ENCODE data around the gene BMPR1B. TPM values are rescaled to one million over a fixed set of nuclear protein-coding genes. Genes with fewer than 3 reads are reported as not detected.

The BMPR1B gene
- total RNA-seq, 1 experiment from 2014 or later = 0.35 TPM

- H3K23me2 ChIP-seq (ENCODE audit: insufficient read length, low read depth, low read length, poor library complexity, severe bottlenecking) = no peaks in the 10 kb centered on the region
- WGBS (ENCODE audit: extremely low coverage, insufficient read length, low lambda C conversion rate) = 100% methylated on average over 2 of the region's 2 CpGs
- no peak overlapping the region for H2BK12ac ChIP-seq (ENCODE audit: insufficient read length, low read depth, low read length)
- H2BK5ac ChIP-seq (ENCODE audit: insufficient read length, low read length) = no peak overlapping the region
- H3K9me3 ChIP-seq (ENCODE audit: control insufficient read depth, low read depth, low read length) = no peaks in the 10 kb centered on the region
- H2AK5ac ChIP-seq (ENCODE audit: insufficient read length, low read length) = no peak overlapping the region
- no peak for TF ChIP-seq CTCF (conservative IDR thresholded peaks at IDR 0.05)
- H3K23ac ChIP-seq (ENCODE audit: insufficient read length, low read depth, low read length) = no peak overlapping the region
- no peaks in the 10 kb centered on the region for H4K20me1 ChIP-seq (ENCODE audit: control insufficient read depth, insufficient read depth, insufficient read length)
- no peaks in the 10 kb centered on the region for H3K27me3 ChIP-seq (ENCODE audit: insufficient read depth, low read length)
- no peaks in the 10 kb centered on the region for H3K79me1 ChIP-seq (ENCODE audit: insufficient read depth, low read depth, low read length, poor library complexity, severe bottlenecking)
- no peak overlapping the region for H3K56ac ChIP-seq (ENCODE audit: insufficient read length, low read depth, low read length)
- no peak overlapping the region for H3K9ac ChIP-seq (ENCODE audit: extremely low read depth, insufficient read length, low read length)
- no peaks in the 10 kb centered on the region for H3K36me3 Mint-ChIP-seq (ENCODE audit: insufficient read depth in 1 of 3, low read depth in 3 of 3)
- H2BK15ac ChIP-seq (ENCODE audit: low read depth, low read length) = no peak overlapping the region
- H3K27me3 Mint-ChIP-seq (ENCODE audit: low read depth) = no peaks in the 10 kb centered on the region
- H2BK120ac ChIP-seq (ENCODE audit: low read depth, low read length, poor library complexity, severe bottlenecking) = no peak overlapping the region
- H3K4ac ChIP-seq (ENCODE audit: low read depth, low read length) = no peak overlapping the region
- peaks cover 4% of the 10 kb centered on the region; the same call in 1 of the 2 replicates for H3K4me1 ChIP-seq (ENCODE audit: insufficient read depth, low read length)
- peaks cover 15 to 16% of the 10 kb centered on the region in 2 experiments for H3K4me1 Mint-ChIP-seq
- H3K4me3 Mint-ChIP-seq = no peak overlapping the region
- H2BK20ac ChIP-seq (ENCODE audit: low read depth, low read length, poor library complexity, severe bottlenecking) = no peak overlapping the region
- no peaks in the 10 kb centered on the region for H3K79me2 ChIP-seq (ENCODE audit: insufficient read depth, low read length)
- H3K18ac ChIP-seq (ENCODE audit: insufficient read length, low read depth, low read length) = no peak overlapping the region
- no peak overlapping the region for H2AFZ ChIP-seq (ENCODE audit: low read length)
- H3K14ac ChIP-seq (ENCODE audit: insufficient read depth, low read length) = no peak overlapping the region
- no peak overlapping the region for H4K91ac ChIP-seq (ENCODE audit: insufficient read length, low read depth, low read length)
- no peak overlapping the region for H3K27ac ChIP-seq (ENCODE audit: insufficient read length, low read depth, low read length)
- no peak overlapping the region for H4K5ac ChIP-seq (ENCODE audit: insufficient read length, low read depth, low read length)
- H3T11ph ChIP-seq (ENCODE audit: low read length) = no peak overlapping the region
- H3K27ac Mint-ChIP-seq = no peak overlapping the region
- H4K8ac ChIP-seq (replicated peaks; ENCODE audit: insufficient read length, low read depth, low read length) = no peak overlapping the region
- no peak for DNase-seq
- H3K9me3 Mint-ChIP-seq = peaks cover 0 to 2% of the 10 kb centered on the region in 2 experiments; a peak in 2 of 5 replicates
- no peak overlapping the region for H3K4me2 ChIP-seq (ENCODE audit: insufficient read depth, insufficient read length, low read length)
Observed at GRCh38 chr4:94961420-94961819, 203.7 kb downstream of the BMPR1B start.

All from H9 (cell line).